Heart left ventricle (tissue), 16 donors: ENCODE results near the gene BRWD1. TPM values are rescaled to one million over a fixed set of nuclear protein-coding genes. Genes with fewer than 3 reads are reported as not detected.

Experiments used
- ATAC-seq, 4 donors: fragments of 200-7000 bp; cut with Tn5 transposase; one replicate each; pipeline ENCODE4 v1.9.1; 2020 to 2022; ENCODE audit warnings: moderate library complexity in 4 of 4, mild to moderate bottlenecking in 3 of 4, moderate number of reproducible peaks in 1 of 4
- DNase-seq, 5 donors: peaks; one replicate each; pipeline ENCODE4 v3.0.0-alpha.2; 2020
- H3K27ac ChIP-seq, 12 donors: fragments of 200-600 bp; sonication (generic) in 4 of 12; one replicate each; pipeline versions ENCODE4 v1.5.0 to v1.8.0; 2016 to 2022; ENCODE audit warnings: mild to moderate bottlenecking in 2 of 12
- H3K27me3 ChIP-seq, 9 donors: fragments of 200-600 bp; sonication (generic) in 2 of 9; one replicate each; pipeline versions ENCODE4 v1.5.1 to v1.8.0; 2016 to 2022; ENCODE audit warnings: mild to moderate bottlenecking in 3 of 9
- H3K36me3 ChIP-seq, 9 donors: fragments of 200-600 bp; sonication (generic) in 2 of 9; one replicate each; pipeline versions ENCODE4 v1.5.0 to v1.8.0; 2018 to 2022; ENCODE audit warnings: mild to moderate bottlenecking in 2 of 9
- H3K4me1 ChIP-seq, 12 donors: fragments of 200-600 bp; sonication (generic) in 4 of 12; one replicate each; pipeline versions ENCODE4 v1.5.0 to v1.8.0; 2016 to 2022; ENCODE audit warnings: mild to moderate bottlenecking in 3 of 12
- H3K4me3 ChIP-seq, 12 donors: fragments of 200-600 bp; sonication (generic) in 4 of 12; one replicate each; pipeline versions ENCODE4 v1.5.0 to v1.8.0; 2017 to 2022; ENCODE audit warnings: mild to moderate bottlenecking in 9 of 12, moderate library complexity in 4 of 12
- H3K9me3 ChIP-seq, 12 donors: fragments of 200-600 bp; sonication (generic) in 4 of 12; one replicate each; pipeline versions ENCODE4 v1.5.0 to v1.8.0; 2016 to 2022; ENCODE audit warnings: mild to moderate bottlenecking in 1 of 12
- POLR2A ChIP-seq, 2 donors: fragments of 450-650 bp; IDR thresholded peaks; one replicate each; pipeline ENCODE4 v1.6.1; 2017; ENCODE audit warnings: antibody characterized with exemption in 2 of 2, mild to moderate bottlenecking in 2 of 2, moderate library complexity in 2 of 2
- WGBS, 4 donors: extraction: QIAGEN DNeasy Blood & Tissue Kit in 2 of 4; methylation state at CpG; one replicate each; pipeline versions ENCODE4 v1.1.5 to v1.1.7; 2013 to 2018; 5-methylcytosine and 5-hydroxymethylcytosine counted together
- intact Hi-C, 10 donors: fragments of 100-400 bp; cut with DNase I; formaldehyde crosslinking; loops; one replicate each; pipeline versions ENCODE4 v1.11.1 to v1.14.2; 2022
- polyA plus RNA-seq, 2 donors: library from polyadenylated mRNA; stranded (reverse); fragments of 200-250 nt; gene quantifications; one replicate each; pipeline ENCODE4 v1.2.3, GENCODE V29; 2013
- total RNA-seq, 9 donors: library from RNA; depleted of rRNA in 2 of 9; stranded (reverse); fragments of >200 nt in 2 of 9; fragmentation: NEBNext Ultra II Directional in 3 of 9; extraction: Animal tissue kit (Norgen Biotek cat#: 25700) in 3 of 9; gene quantifications; one replicate each; pipeline versions ENCODE4 v1.1.0 to v1.2.4, GENCODE V29; 2016 to 2023
- TF ChIP-seq, protein P1 (sequence below), 12 donors: fragments of 200-600 bp; sonication (generic) in 4 of 12; IDR thresholded peaks; one replicate each; pipeline versions ENCODE4 v1.5.0 to v1.8.0; 2018 to 2022; ENCODE audit warnings: antibody characterized with exemption in 12 of 12, mild to moderate bottlenecking in 5 of 12
- donor health status: ischemic (EF 13 %, LVEDD 7.1; RV severe dilation, severe dysfunction).
- donor health status: healthy with polysubstance abuse.
- donor health status: DM: no; HTN: yes; CAD: no.
- donor health status: DM: no; HTN: no; CAD: no.
- donor health status: ischemic (EF 25% LVEDD 6.9; RV normal size, moderate dysfunction).
- donor health status: ischemic (EF 25% LVEDD 5.7; RV mildly dilated, moderate dysfunction).
- donor health status: healthy.
- donor health status: DM: yes; HTN: yes; CAD: no.
- donor health status: ischemic (EF 35%, LVEDD 5.7; RV mildly dilated, moderate dysfunction).
- donor health status: nonischemic (EF 11% LVEDD 7.7; RV severe dilation, severe dysfunction).
- donor health status: DM: yes; HTN: yes; CAD: no.
- donor health status: PGD.
- donor health status: ischemic (EF 29% LVEDD 5.4; RV normal size, mild dysfunction).
- donor health status: nonischemic (EF 23%, LVEDD 6.1; RV moderate dilation, normal function).

The BRWD1 gene
- total and polyA plus RNA-seq, 11 donors = 9.7 to 44.5 (median 32.0) TPM

DNA sequence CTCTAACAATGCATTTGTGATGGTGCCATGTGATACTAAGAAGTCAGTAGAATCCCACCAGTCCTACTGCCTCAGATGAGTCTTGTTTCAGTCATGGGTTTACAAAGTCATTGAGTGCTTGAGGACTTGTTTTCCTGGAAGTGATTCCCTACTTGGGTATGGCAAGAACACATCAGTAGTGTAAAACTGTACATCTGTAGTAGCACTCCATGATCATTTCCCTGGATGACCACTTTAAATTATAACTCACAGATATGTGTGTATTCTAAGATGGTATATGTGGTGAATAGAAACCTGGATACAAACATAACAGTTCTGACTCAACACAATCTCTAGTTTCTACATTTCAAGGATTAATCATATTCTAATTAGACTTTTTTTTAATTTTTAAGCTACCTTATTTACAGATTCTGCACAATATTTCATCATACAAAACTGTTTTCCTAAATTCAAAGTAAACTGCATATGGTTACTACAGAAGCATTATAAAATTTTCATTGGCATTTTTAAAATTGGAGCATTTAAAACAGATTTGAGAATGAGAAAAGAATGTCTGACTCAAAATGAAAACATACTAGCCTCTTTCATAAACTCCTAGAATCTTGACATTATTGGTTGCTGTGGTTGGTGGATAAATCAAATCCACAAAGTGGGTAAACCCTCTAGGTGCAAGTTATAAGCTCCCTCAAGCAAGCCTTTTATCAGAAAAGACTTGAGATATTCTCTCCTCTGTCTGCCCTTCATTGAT lies 123.4 kb downstream of the BRWD1 start:
- no peaks in the 10 kb centered on the region for H3K9me3 ChIP-seq
- no peak for TF ChIP-seq POLR2A (IDR thresholded peaks at IDR 0.05)
- TF ChIP-seq, protein P1, sequence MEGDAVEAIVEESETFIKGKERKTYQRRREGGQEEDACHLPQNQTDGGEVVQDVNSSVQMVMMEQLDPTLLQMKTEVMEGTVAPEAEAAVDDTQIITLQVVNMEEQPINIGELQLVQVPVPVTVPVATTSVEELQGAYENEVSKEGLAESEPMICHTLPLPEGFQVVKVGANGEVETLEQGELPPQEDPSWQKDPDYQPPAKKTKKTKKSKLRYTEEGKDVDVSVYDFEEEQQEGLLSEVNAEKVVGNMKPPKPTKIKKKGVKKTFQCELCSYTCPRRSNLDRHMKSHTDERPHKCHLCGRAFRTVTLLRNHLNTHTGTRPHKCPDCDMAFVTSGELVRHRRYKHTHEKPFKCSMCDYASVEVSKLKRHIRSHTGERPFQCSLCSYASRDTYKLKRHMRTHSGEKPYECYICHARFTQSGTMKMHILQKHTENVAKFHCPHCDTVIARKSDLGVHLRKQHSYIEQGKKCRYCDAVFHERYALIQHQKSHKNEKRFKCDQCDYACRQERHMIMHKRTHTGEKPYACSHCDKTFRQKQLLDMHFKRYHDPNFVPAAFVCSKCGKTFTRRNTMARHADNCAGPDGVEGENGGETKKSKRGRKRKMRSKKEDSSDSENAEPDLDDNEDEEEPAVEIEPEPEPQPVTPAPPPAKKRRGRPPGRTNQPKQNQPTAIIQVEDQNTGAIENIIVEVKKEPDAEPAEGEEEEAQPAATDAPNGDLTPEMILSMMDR (IDR thresholded peaks at IDR 0.05) = no peak
- DNase-seq (no peak), ATAC-seq (no peak)
- H3K36me3 ChIP-seq = peaks cover 0 to 34% (median 16%) of the 10 kb centered on the region in 9 donors
- peaks cover 0 to 10% (median 0%) of the 10 kb centered on the region in 12 donors for H3K4me1 ChIP-seq
- no peak overlapping the region for H3K27ac ChIP-seq
- H3K27me3 ChIP-seq = no peaks in the 10 kb centered on the region
- intact Hi-C loops = loop anchor here in 3 of 10 donors (10.0 kb wide), 1 partner anchor 195 kb away; a partner anchor contains a TSS
- H3K4me3 ChIP-seq = no peak overlapping the region

DNA sequence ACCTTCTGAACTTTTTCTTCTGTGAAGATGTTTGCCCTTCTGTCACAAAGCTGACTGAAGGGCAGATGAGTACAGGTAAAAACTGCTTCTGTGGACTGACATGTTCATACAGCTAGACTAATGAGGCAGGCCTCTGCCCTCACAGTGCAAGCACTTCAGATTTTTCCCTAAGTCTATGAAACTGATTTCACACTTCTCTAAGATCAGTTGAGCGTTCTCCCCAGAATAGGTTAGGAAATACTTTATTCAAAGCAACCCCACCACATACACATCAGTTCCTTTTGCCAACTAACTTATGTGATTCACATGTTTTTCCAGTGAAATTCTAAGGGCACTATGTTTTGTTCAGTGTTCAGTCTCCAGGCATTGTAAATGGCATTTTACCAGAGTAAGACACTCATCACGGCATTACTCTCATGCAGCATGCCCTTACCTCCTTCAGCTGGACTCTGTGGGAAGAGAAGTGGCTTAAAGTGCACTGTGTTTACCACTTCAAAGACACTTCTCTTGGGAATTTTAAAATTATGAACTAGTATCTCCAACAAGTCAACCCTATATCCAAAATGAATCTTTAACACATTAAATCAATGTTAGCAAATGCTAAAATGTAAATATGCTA lies 124.8 kb downstream of the BRWD1 start:
- DNase-seq (no peak), ATAC-seq (no peak)
- peaks cover 0 to 20% (median 2%) of the 10 kb centered on the region in 9 donors for H3K36me3 ChIP-seq
- TF ChIP-seq POLR2A (IDR thresholded peaks at IDR 0.05) = no peak
- TF ChIP-seq, protein P1 (IDR thresholded peaks at IDR 0.05) = no peak
- WGBS, 4 donors = 82 to 92% (median 91%) methylated on average over 2 of the region's 2 CpGs
- no peak overlapping the region for H3K27ac ChIP-seq
- intact Hi-C loops = loop anchor here in 3 of 10 donors (10.0 kb wide), 1 partner anchor 196 kb away; a partner anchor contains a TSS
- no peaks in the 10 kb centered on the region for H3K9me3 ChIP-seq
- peaks cover 0 to 17% (median 6%) of the 10 kb centered on the region in 12 donors for H3K4me1 ChIP-seq
- no peaks in the 10 kb centered on the region for H3K27me3 ChIP-seq
- H3K4me3 ChIP-seq = no peak overlapping the region

DNA sequence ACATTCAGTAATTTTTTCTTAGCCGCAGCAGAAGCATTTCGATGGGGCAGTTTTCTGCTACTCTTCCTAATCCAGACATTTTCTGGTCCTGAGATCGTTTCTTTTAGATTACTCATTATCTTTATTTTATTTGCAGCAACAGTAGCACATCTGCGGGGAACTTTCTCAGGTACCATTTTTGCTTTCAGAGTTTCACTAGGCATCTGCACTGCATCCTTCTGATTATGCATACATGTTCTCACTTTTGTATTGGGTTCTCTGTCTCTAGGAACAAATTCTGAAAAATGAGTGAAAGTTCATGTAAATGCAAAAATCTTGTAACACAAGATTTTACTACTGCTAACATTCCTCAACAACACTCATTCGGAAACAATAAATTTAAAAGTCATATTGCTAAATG lies 126.3 kb downstream of the BRWD1 start:
- no peak overlapping the region for H3K4me3 ChIP-seq
- peaks cover 0 to 22% (median 10%) of the 10 kb centered on the region in 12 donors for H3K4me1 ChIP-seq
- no peak for DNase-seq
- peak overlapping the region in 1 of 12 donors; percentile 0 for H3K27ac ChIP-seq
- TF ChIP-seq, protein P1 (IDR thresholded peaks at IDR 0.05) = no peak
- TF ChIP-seq POLR2A (IDR thresholded peaks at IDR 0.05) = no peak
- ATAC-seq = no peak
- 80 to 84% (median 83%) methylated on average over 5 of the region's 5 CpGs for WGBS, 4 donors
- H3K36me3 ChIP-seq = peaks cover 0 to 9% (median 0%) of the 10 kb centered on the region in 9 donors
- no peaks in the 10 kb centered on the region for H3K27me3 ChIP-seq
- H3K9me3 ChIP-seq = no peaks in the 10 kb centered on the region
- intact Hi-C loops = loop anchor here in 3 of 10 donors (10.0 kb wide), 1 partner anchor 198 kb away; a partner anchor contains a TSS

DNA sequence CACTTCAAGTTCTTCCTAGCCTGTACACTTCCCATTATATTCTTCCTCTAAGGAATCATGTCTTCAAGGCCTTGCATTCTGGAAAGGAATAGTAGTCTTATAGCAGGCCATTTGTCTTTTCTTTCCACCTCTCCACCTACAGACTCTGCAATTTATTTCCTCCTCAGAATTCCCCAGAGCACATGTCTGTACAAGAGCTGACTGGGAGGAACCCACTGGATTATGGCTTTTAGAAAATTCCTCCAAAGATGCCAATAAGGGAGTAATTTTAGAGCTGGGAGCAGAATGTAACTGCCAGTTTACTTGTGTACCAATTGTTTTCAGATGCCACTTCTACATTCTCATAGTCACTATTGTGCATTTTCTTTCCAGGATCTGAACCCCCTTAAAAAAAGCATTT lies 126.8 kb downstream of the BRWD1 start:
- Histone ChIP-seq H3K4me3 (no peak overlapping the region), H3K27ac (peak overlapping the region in 2 of 12 donors; percentile 0 to 22), H3K36me3 (peaks cover 0 to 5% (median 0%) of the 10 kb centered on the region in 9 donors), H3K4me1 (peaks cover 0 to 27% (median 14%) of the 10 kb centered on the region in 12 donors), H3K9me3 (no peaks in the 10 kb centered on the region), H3K27me3 (no peaks in the 10 kb centered on the region)
- intact Hi-C loops = loop anchor here in 3 of 10 donors (10.0 kb wide), 1 partner anchor 198 kb away; a partner anchor contains a TSS
- TF ChIP-seq POLR2A (IDR thresholded peaks at IDR 0.05) = no peak
- TF ChIP-seq, protein P1 (IDR thresholded peaks at IDR 0.05) = no peak
- DNase-seq (no peak), ATAC-seq (no peak)
